HEK293T (cell line): ENCODE results near the gene ABHD5.

Experiments used
- CTCF ChIA-PET: fragments of 350-600 bp; formaldehyde crosslinking; extraction: SDS; loops from one replicate; lab custom pipeline; 2021; ENCODE audit warnings: antibody characterized with exemption, inconsistent platforms; lab: Yijun Ruan, JAX
- POLR2A ChIA-PET: fragments of 350-600 bp; formaldehyde crosslinking; extraction: SDS; loops from one replicate; lab custom pipeline; 2020; ENCODE audit warnings: antibody characterized with exemption, inconsistent platforms; lab: Yijun Ruan, JAX
- DNase-seq: peaks from one replicate; pipeline ENCODE4 v3.0.0; 2012; ENCODE audit warnings: mixed read lengths; ENCODE audit errors: extremely low spot score
- ARNT ChIP-seq: fragments of 450-650 bp; IDR thresholded peaks from 2 replicates; pipeline ENCODE4 v1.6.1; 2017; ENCODE audit warnings: mild to moderate bottlenecking
- BHLHE40 ChIP-seq: fragments of 450-650 bp; IDR thresholded peaks from 2 replicates; pipeline ENCODE4 v1.6.1; 2016; ENCODE audit warnings: mild to moderate bottlenecking, moderate library complexity, borderline replicate concordance
- CTBP1 ChIP-seq: fragments of 450-650 bp; IDR thresholded peaks from 2 replicates; pipeline ENCODE4 v1.6.1; 2016; ENCODE audit warnings: borderline replicate concordance
- ELF4 ChIP-seq: fragments of 450-650 bp; IDR thresholded peaks from 2 replicates; pipeline ENCODE4 v1.6.1; 2017; ENCODE audit warnings: antibody characterized with exemption
- FOXA1 ChIP-seq: fragments of 450-650 bp; IDR thresholded peaks from 2 replicates; pipeline ENCODE4 v1.6.1; 2016; ENCODE audit warnings: mild to moderate bottlenecking
- FOXK2 ChIP-seq: fragments of 450-650 bp; IDR thresholded peaks from 2 replicates; pipeline ENCODE4 v1.6.1; 2016; ENCODE audit warnings: mild to moderate bottlenecking
- FOXM1 ChIP-seq: fragments of 450-650 bp; IDR thresholded peaks from 2 replicates; pipeline ENCODE4 v1.6.1; 2017; ENCODE audit warnings: mild to moderate bottlenecking, borderline replicate concordance
- HDGF ChIP-seq: fragments of 450-650 bp; IDR thresholded peaks from 2 replicates; pipeline ENCODE4 v1.6.1; 2017; ENCODE audit warnings: antibody characterized with exemption, borderline replicate concordance
- L3MBTL2 ChIP-seq: fragments of 450-650 bp; conservative IDR thresholded peaks from 2 replicates; pipeline ENCODE4 v1.6.1; 2016; ENCODE audit warnings: mild to moderate bottlenecking
- LEF1 ChIP-seq: fragments of 450-650 bp; IDR thresholded peaks from 2 replicates; pipeline ENCODE4 v1.6.1; 2017; ENCODE audit warnings: mild to moderate bottlenecking, borderline replicate concordance
- NFRKB ChIP-seq: fragments of 450-650 bp; IDR thresholded peaks from 2 replicates; pipeline ENCODE4 v1.6.1; 2016; ENCODE audit warnings: mild to moderate bottlenecking, moderate library complexity
- SP1 ChIP-seq: fragments of 450-650 bp; IDR thresholded peaks from 2 replicates; pipeline ENCODE4 v1.6.1; 2017
- SUZ12 ChIP-seq: fragments of 450-650 bp; IDR thresholded peaks from 2 replicates; pipeline ENCODE4 v1.6.1; 2016; ENCODE audit warnings: mild to moderate bottlenecking
- TARDBP ChIP-seq: fragments of 450-650 bp; IDR thresholded peaks from 2 replicates; pipeline ENCODE4 v1.6.1; 2016
- ZNF384 ChIP-seq: fragments of 450-650 bp; IDR thresholded peaks from 2 replicates; pipeline ENCODE4 v1.6.1; 2016
- TF ChIP-seq, protein P1 (sequence below): fragments of 450-650 bp; IDR thresholded peaks from 2 replicates; pipeline ENCODE4 v1.6.1; 2016

Gene ABHD5

DNA sequence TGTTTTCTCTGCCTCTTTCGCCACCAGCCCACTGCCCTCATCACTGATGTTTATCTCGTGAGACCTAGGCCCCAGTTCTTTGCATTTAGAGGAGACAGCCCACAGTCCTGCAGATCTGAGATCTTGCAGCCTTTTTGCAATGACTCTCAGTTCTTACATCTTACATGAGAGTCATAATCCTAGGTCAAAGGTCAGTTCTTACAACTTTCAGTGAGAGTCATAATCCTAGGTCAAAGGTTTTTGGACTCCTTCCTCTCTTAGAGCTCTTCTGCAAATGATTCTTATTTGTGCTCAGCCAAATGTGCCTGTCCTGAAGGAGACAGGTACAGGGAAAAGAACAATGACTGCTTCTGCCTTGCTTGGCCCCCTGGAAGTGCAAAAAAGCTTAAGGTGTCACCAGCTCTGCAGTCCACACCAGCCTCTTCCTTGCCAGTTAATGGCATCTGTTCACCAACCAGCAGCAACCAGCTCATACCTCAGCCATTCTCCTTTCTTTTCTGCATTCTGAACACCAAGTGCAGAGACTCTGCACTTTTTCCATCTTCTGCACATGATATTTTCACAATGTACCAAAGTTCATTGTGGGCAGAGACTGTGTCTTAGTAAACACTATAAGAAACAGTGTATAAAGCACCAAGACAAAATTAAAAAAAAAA lies 67.1 kb downstream of the ABHD5 start:
- TF ChIP-seq L3MBTL2 (no peak), BHLHE40 (no peak), HDGF (no peak), ARNT (no peak), FOXK2 (no peak), SP1 (no peak), ELF4 (no peak), FOXA1 (no peak), LEF1 (no peak), CTBP1 (no peak), NFRKB (no peak)
- CTCF ChIA-PET: no interaction called here
- DNase-seq: no peak
- POLR2A ChIA-PET: no interaction called here

- ChIA-PET CTCF (interaction anchor here (0.7 kb wide), 1 partner anchor 22 kb away, joined by 3 read pairs; no protein-coding TSS in a partner anchor), POLR2A (no interaction called here)
- TF ChIP-seq FOXK2: no peak
- no peak for TF ChIP-seq ARNT
- TF ChIP-seq, protein P1, sequence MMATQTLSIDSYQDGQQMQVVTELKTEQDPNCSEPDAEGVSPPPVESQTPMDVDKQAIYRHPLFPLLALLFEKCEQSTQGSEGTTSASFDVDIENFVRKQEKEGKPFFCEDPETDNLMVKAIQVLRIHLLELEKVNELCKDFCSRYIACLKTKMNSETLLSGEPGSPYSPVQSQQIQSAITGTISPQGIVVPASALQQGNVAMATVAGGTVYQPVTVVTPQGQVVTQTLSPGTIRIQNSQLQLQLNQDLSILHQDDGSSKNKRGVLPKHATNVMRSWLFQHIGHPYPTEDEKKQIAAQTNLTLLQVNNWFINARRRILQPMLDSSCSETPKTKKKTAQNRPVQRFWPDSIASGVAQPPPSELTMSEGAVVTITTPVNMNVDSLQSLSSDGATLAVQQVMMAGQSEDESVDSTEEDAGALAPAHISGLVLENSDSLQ: no peak
- no peak for TF ChIP-seq TARDBP
- TF ChIP-seq FOXA1: no peak
- no peak for TF ChIP-seq ZNF384
- no peak for TF ChIP-seq CTBP1
- TF ChIP-seq LEF1: no peak
- no peak for TF ChIP-seq HDGF
- TF ChIP-seq L3MBTL2: no peak
- no peak for TF ChIP-seq NFRKB
- TF ChIP-seq FOXM1: no peak
- no peak for TF ChIP-seq ELF4
- TF ChIP-seq BHLHE40: no peak
- TF ChIP-seq SP1: no peak
- no peak for TF ChIP-seq SUZ12
- no peak for DNase-seq
Measured at GRCh38 chr3:43758592-43759225, 68.0 kb downstream of the ABHD5 start.

DNA sequence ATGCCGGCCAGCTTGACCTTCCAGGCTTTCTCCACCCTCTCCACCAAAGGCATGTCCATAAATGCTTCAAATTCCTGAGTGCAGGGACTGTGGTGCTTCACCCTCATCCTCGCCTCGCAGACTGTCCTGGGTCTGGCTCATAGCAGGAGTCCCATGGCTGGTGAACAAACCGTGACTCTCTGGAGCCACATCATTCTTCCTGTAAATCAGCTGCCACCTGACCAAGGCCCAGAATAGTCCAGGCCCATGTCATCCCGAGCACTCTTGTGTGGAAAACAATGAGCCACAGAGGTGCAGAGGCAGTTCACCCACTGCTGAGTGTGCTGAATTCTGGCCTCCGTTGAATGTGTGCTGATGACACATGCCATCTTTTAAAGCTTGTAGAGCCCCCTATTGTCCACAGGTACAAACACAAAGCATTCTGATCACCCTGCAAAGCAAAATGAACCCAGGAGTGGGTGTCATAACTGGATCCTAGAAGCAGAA lies 68.6 kb downstream of the ABHD5 start:
- TF ChIP-seq LEF1 (no peak), NFRKB (no peak), FOXK2 (no peak), ELF4 (no peak), SP1 (no peak), SUZ12 (no peak), HDGF (no peak), BHLHE40 (no peak), TARDBP (no peak), L3MBTL2 (no peak), CTBP1 (no peak), FOXM1 (no peak), FOXA1 (no peak), ZNF384 (no peak), ARNT (no peak)
- TF ChIP-seq, protein P1: no peak
- ChIA-PET POLR2A (no interaction called here), CTCF (interaction anchor here (0.6 to 1.1 kb wide), 3 partner anchors 10 to 858 kb away, joined by 3 read pairs; no protein-coding TSS in a partner anchor)
- DNase-seq: no peak

DNA sequence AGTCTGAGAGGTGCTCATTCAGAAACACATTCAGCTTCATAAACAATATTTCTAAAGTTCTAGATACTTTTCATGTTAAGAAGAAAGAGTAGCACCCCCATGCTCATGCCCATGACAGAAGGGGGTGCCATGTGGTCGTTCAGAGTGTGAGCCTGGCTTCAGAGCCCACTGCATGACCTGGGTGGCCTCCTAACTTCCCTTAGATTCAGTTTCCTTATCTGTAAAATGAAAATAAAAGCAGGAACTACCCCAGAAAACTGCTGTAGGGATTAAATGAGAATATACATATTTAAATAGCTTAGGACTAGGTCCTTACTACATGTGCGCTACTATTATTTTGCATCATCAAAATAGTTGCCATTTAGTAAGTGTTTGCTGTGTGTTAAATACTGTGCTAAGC lies 69.2 kb downstream of the ABHD5 start:
- DNase-seq: no peak
- TF ChIP-seq SUZ12 (no peak), LEF1 (no peak), ARNT (no peak), ZNF384 (no peak), FOXK2 (no peak), ELF4 (no peak), TARDBP (no peak), SP1 (no peak), FOXM1 (no peak), NFRKB (no peak), HDGF (no peak), FOXA1 (no peak), CTBP1 (no peak)
- CTCF ChIA-PET: interaction anchor here (0.6 to 1.1 kb wide), 2 partner anchors 9 to 859 kb away, joined by 3 read pairs; no protein-coding TSS in a partner anchor
- POLR2A ChIA-PET: no interaction called here

- POLR2A ChIA-PET: no interaction called here
- TF ChIP-seq FOXM1 (no peak), ELF4 (no peak), ZNF384 (no peak), FOXA1 (no peak), CTBP1 (no peak), SUZ12 (no peak), TARDBP (no peak), L3MBTL2 (no peak), BHLHE40 (no peak), NFRKB (no peak)
- TF ChIP-seq, protein P1: no peak
- no peak for DNase-seq
- CTCF ChIA-PET: interaction anchor here (0.6 kb wide), 1 partner anchor 757 kb away, joined by 3 read pairs; no protein-coding TSS in a partner anchor
Measured at GRCh38 chr3:43760938-43761337, 70.2 kb downstream of the ABHD5 start.
